GM10248 (cell line): Measurements from ENCODE around the gene MFSD6.

Experiments used
- CTCF ChIA-PET: fragments of 300-600 bp; sonication (Branson Sonifier 250); formaldehyde crosslinking; extraction: SDS; loops from one replicate; lab custom pipeline; 2021; ENCODE audit warnings: antibody characterized with exemption; lab: Yijun Ruan, JAX
- POLR2A ChIA-PET: fragments of 350-650 bp; sonication (Branson Sonifier 250); formaldehyde crosslinking; extraction: SDS; loops from one replicate; lab custom pipeline; 2020; ENCODE audit warnings: antibody characterized with exemption; lab: Yijun Ruan, JAX
- DNase-seq: peaks from one replicate; pipeline ENCODE4 v3.0.0; 2012; ENCODE audit errors: extremely low spot score
- TF ChIP-seq, protein P1 (sequence below): IDR thresholded peaks from 2 replicates; pipeline ENCODE4 v1.5.1; 2012; ENCODE audit warnings: mild to moderate bottlenecking, low read depth; ENCODE audit errors: extremely low read depth, missing control alignments, control extremely low read depth

The MFSD6 gene

DNA sequence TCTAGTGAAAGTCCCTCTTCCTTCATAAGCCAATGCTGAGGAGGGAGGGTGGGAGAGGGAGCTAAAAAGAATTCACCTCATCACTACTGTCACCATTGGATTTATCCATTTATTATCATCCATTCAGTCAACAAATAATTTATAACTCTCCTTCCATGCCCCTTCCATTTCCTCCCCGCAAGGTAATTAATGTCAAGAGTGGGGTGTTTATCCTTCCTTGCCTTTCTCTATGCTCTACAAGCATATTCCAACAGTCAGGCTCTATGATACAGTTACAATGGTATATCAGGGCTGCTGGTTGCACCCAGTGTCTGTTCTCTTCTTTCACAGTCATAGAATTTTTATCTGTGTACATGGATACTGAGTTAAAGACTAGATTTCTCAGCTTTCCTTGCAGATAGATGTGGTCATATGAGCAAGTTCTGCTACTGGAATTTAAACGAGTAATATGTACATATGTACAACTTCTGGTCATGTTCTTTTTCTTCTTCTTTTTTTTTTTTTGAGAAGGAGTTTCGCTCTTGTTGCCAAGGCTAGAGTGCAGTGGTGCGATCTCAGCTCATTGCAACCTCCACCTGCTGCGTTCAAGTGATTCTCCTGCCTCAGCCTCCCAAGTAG is 5.1 kb upstream of the MFSD6 start:
- TF ChIP-seq, protein P1, sequence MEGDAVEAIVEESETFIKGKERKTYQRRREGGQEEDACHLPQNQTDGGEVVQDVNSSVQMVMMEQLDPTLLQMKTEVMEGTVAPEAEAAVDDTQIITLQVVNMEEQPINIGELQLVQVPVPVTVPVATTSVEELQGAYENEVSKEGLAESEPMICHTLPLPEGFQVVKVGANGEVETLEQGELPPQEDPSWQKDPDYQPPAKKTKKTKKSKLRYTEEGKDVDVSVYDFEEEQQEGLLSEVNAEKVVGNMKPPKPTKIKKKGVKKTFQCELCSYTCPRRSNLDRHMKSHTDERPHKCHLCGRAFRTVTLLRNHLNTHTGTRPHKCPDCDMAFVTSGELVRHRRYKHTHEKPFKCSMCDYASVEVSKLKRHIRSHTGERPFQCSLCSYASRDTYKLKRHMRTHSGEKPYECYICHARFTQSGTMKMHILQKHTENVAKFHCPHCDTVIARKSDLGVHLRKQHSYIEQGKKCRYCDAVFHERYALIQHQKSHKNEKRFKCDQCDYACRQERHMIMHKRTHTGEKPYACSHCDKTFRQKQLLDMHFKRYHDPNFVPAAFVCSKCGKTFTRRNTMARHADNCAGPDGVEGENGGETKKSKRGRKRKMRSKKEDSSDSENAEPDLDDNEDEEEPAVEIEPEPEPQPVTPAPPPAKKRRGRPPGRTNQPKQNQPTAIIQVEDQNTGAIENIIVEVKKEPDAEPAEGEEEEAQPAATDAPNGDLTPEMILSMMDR, result no peak
- DNase-seq, result no peak
- ChIA-PET CTCF (interaction anchor here (1.3 kb wide), 1 partner anchor 10 kb away, joined by 4 read pairs; no protein-coding TSS in a partner anchor), POLR2A (no interaction called here)

- TF ChIP-seq, protein P1, result no peak
- ChIA-PET CTCF (no interaction called here), POLR2A (no interaction called here)
- no peak for DNase-seq
Measured at GRCh38 chr2:190404487-190404886, 3.7 kb upstream of the MFSD6 start.

- POLR2A ChIA-PET, result no interaction called here
- no peak for DNase-seq
- TF ChIP-seq, protein P1, result no peak
- CTCF ChIA-PET, result no interaction called here
Measured at GRCh38 chr2:190405070-190405469, 3.1 kb upstream of the MFSD6 start.

DNA sequence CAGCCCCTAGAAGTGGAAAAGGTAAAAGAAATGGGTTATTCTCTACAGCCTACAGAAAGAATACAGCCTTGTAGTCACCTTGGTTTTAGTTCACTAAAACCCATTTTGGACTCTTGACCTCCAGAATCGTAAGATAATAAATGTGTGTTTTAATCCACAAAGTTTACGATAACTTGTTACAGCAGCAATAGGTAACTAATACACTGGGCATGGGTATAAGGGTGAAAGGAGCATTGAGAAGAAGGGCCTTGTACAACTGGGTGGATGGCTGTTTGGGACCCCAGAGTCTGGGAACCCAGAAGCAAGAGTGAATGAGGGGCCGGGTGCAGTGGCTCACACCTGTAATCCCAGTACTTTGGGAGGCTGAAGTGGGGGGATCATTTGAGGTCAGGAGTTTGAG is 2.2 kb upstream of the MFSD6 start:
- TF ChIP-seq, protein P1, result no peak
- CTCF ChIA-PET, result interaction anchor here (1.2 kb wide), 1 partner anchor 18 kb away, joined by 4 read pairs; no protein-coding TSS in a partner anchor
- POLR2A ChIA-PET, result no interaction called here
- DNase-seq, result no peak

- POLR2A ChIA-PET, result no interaction called here
- TF ChIP-seq, protein P1, result no peak
- no peak for DNase-seq
- CTCF ChIA-PET, result interaction anchor here (0.8 to 1.4 kb wide), 5 partner anchors 10 to 62 kb away, joined by 3 to 5 read pairs (median 4); no protein-coding TSS in a partner anchor
Measured at GRCh38 chr2:190406805-190407204, 1.4 kb upstream of the MFSD6 start.

- ChIA-PET POLR2A (no interaction called here), CTCF (interaction anchor here (0.8 to 1.4 kb wide), 4 partner anchors 10 to 63 kb away, joined by 3 to 5 read pairs (median 4); no protein-coding TSS in a partner anchor)
- no peak for DNase-seq
- TF ChIP-seq, protein P1, result no peak
Measured at GRCh38 chr2:190407246-190407661, 901 bp upstream of the MFSD6 start.
